Osteocyte (in vitro differentiated cells): ENCODE measurements around the gene OPCML. TPM values are rescaled to one million over a fixed set of nuclear protein-coding genes. Genes with fewer than 3 reads are reported as not detected.
A peak's percentile ranks its signal among the peaks of the same experiment; 100 is the strongest.

Experiments used
- DNase-seq: peaks from one replicate; pipeline ENCODE4 v3.0.0; 2021; ENCODE audit warnings: mixed read lengths; ENCODE audit not compliant: unreplicated experiment; ENCODE audit errors: extremely low spot score
- H3K27ac Mint-ChIP-seq: one replicate; pipeline ENCODE4 v1.8.0; 2021; ENCODE audit warnings: mild to moderate bottlenecking, mixed read lengths; ENCODE audit not compliant: unreplicated experiment
- H3K27me3 Mint-ChIP-seq: one replicate; pipeline ENCODE4 v1.8.0; 2021; ENCODE audit warnings: mixed read lengths; ENCODE audit not compliant: unreplicated experiment
- H3K36me3 Mint-ChIP-seq: one replicate; pipeline ENCODE4 v1.8.0; 2021; ENCODE audit warnings: mixed read lengths; ENCODE audit not compliant: unreplicated experiment
- H3K4me1 Mint-ChIP-seq: one replicate; pipeline ENCODE4 v1.8.0; 2021; ENCODE audit warnings: mixed read lengths; ENCODE audit not compliant: unreplicated experiment
- H3K4me3 Mint-ChIP-seq: one replicate; pipeline ENCODE4 v1.8.0; 2021; ENCODE audit warnings: mild to moderate bottlenecking, moderate library complexity, mixed read lengths; ENCODE audit not compliant: unreplicated experiment
- H3K9me3 Mint-ChIP-seq: one replicate; pipeline ENCODE4 v1.8.0; 2021; ENCODE audit warnings: mixed read lengths; ENCODE audit not compliant: unreplicated experiment
- CTCF ChIP-seq: fragments of 200-600 bp; sonication (generic); IDR thresholded peaks from 2 replicates; pipeline ENCODE4 v1.5.0; 2021; ENCODE audit warnings: antibody characterized with exemption, mild to moderate bottlenecking, moderate library complexity
- total RNA-seq: library from RNA; stranded (reverse); gene quantifications from 2 replicates; pipeline ENCODE4 v1.2.1, GENCODE V29; 2021

Gene OPCML
- total RNA-seq, 1 donor from 2014 or later = 0.11 TPM

DNA sequence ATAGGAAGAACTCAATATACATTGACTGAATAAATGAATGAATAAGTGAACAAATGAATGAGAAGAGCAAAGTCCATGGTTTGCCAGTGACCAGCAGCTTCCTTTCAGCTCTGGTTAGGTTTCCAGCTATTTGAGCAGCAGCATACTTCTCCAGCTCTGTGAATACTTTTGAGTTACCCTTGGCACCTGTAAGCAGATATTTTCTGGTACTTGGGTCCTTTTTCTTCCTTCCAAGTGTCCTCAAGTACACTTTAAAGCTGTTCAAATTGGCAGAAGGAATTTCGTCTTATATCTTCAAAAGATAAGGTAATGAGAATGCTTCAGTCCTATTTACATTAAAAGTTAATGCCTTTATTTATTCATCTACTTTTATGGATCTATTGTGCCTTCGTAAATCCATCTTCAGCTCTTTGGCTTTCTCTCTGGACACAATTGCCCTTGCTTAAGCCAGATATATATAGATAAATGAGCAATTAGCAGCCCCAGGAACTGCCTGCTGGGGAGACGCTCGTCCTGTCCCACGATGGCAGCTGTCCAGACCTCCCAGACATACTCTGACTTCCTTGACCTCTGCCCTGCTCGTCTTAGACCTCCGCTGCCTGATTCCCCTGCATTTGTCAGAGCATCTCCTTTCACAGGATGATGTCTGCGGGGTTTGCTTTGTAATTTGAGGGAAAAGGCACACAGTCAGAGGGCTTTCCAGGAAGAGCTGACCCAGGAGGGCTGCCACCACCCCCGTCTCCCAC is 926.3 kb downstream of the OPCML start:
- TF ChIP-seq CTCF = no peak
- no peak for DNase-seq
- H3K4me3 Mint-ChIP-seq = no peak overlapping the region
- no peaks in the 10 kb centered on the region for H3K36me3 Mint-ChIP-seq
- peaks cover 22% of the 10 kb centered on the region for H3K4me1 Mint-ChIP-seq
- no peak overlapping the region for H3K27ac Mint-ChIP-seq
- H3K9me3 Mint-ChIP-seq = no peaks in the 10 kb centered on the region
- H3K27me3 Mint-ChIP-seq = no peaks in the 10 kb centered on the region

DNA sequence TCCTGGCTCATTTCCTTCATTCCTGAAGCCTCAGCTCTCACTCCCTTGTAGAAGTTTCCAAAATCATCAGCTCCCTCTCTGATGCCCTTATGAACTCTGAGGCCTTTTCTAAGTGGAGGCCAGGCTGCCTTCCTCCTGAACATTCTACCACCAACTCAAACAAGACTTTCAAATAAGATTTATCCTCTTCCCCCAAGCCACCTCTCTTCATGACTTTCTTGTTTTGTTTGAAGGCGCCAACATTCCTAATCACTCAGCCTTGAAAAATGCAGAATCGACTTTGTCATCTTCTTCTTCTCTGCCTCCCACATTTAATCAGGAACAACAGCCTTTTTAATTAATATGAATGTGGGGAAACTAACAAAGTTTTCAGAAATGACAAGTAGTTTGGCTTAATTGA is 927.9 kb downstream of the OPCML start:
- Mint-ChIP-seq H3K4me1 (peaks cover 22% of the 10 kb centered on the region), H3K36me3 (no peaks in the 10 kb centered on the region), H3K4me3 (no peak overlapping the region), H3K27me3 (no peaks in the 10 kb centered on the region), H3K9me3 (no peaks in the 10 kb centered on the region), H3K27ac (peak overlapping the region; percentile 23)
- DNase-seq = no peak
- no peak for TF ChIP-seq CTCF

GRCh38 chr11:132601875-132602274 is 930.4 kb downstream of the OPCML start:
- DNase-seq = no peak
- no peaks in the 10 kb centered on the region for H3K27me3 Mint-ChIP-seq
- no peak overlapping the region for H3K4me3 Mint-ChIP-seq
- peaks cover 22% of the 10 kb centered on the region for H3K4me1 Mint-ChIP-seq
- H3K9me3 Mint-ChIP-seq = no peaks in the 10 kb centered on the region
- TF ChIP-seq CTCF = no peak
- no peak overlapping the region for H3K27ac Mint-ChIP-seq
- H3K36me3 Mint-ChIP-seq = no peaks in the 10 kb centered on the region

GRCh38 chr11:132595711-132596134 is 936.6 kb downstream of the OPCML start:
- Mint-ChIP-seq H3K9me3 (no peaks in the 10 kb centered on the region), H3K4me3 (no peak overlapping the region), H3K4me1 (no peaks in the 10 kb centered on the region), H3K27me3 (no peaks in the 10 kb centered on the region), H3K36me3 (no peaks in the 10 kb centered on the region), H3K27ac (no peak overlapping the region)
- no peak for TF ChIP-seq CTCF
- no peak for DNase-seq

GRCh38 chr11:132595246-132595645 is 937.1 kb downstream of the OPCML start:
- no peaks in the 10 kb centered on the region for H3K9me3 Mint-ChIP-seq
- H3K27ac Mint-ChIP-seq = no peak overlapping the region
- no peak overlapping the region for H3K4me3 Mint-ChIP-seq
- no peaks in the 10 kb centered on the region for H3K4me1 Mint-ChIP-seq
- no peaks in the 10 kb centered on the region for H3K36me3 Mint-ChIP-seq
- no peaks in the 10 kb centered on the region for H3K27me3 Mint-ChIP-seq
- no peak for TF ChIP-seq CTCF
- DNase-seq = no peak
